B cell (primary cell): ENCODE results near the gene THSD4. TPM values are rescaled to one million over a fixed set of nuclear protein-coding genes. Genes with fewer than 3 reads are reported as not detected.

Experiments
- ATAC-seq: fragments of 200-7000 bp; cut with Tn5 transposase; one replicate; pipeline ENCODE4 v1.10.0; 2021; ENCODE audit warnings: low read depth, mild to moderate bottlenecking, moderate number of reproducible peaks, moderate library complexity
- CTCF ChIA-PET: fragments of 350-600 bp; sonication (Branson Sonifier 250); formaldehyde crosslinking; loops from one replicate; lab custom pipeline; 2021; ENCODE audit warnings: antibody characterized with exemption, inconsistent platforms; lab: Charles Lee
- POLR2A ChIA-PET: fragments of 350-600 bp; sonication (Branson Sonifier 250); formaldehyde crosslinking; loops from one replicate; lab custom pipeline; 2021; ENCODE audit warnings: antibody characterized with exemption; lab: Charles Lee
- DNase-seq: peaks from one replicate; pipeline ENCODE4 v3.0.0; 2013
- H2AFZ ChIP-seq: 2 replicates; pipeline ENCODE4 v1.6.1; 2012; ENCODE audit warnings: mild to moderate bottlenecking, low read depth, low read length; ENCODE audit not compliant: insufficient read depth, poor library complexity, severe bottlenecking
- H3K27ac ChIP-seq, 2 donors: 1 replicate in 1 of 2; 2 replicates in 1 of 2; pipeline ENCODE4 v1.5.1; 2012 to 2013; ENCODE audit warnings: low read length in 2 of 2, mild to moderate bottlenecking in 2 of 2, moderate library complexity in 1 of 2
- H3K27me3 ChIP-seq, 4 experiments: fragments of 200-600 bp in 1 of 4; sonication (generic) in 1 of 4; replicated peaks in 1 of 4; 1 replicate in 2 of 4; 2 replicates in 2 of 4; pipeline versions ENCODE4 v1.6.1 to v1.7.0; 2013 to 2016; ENCODE audit warnings: low read length in 3 of 4, mild to moderate bottlenecking in 2 of 4, mixed read lengths in 1 of 4, moderate library complexity in 1 of 4; ENCODE audit not compliant: insufficient read depth in 4 of 4, control insufficient read depth in 3 of 4; ENCODE audit errors: control extremely low read depth in 1 of 4
- H3K36me3 ChIP-seq, 2 experiments: replicated peaks in 1 of 2; 1 replicate in 1 of 2; 2 replicates in 1 of 2; pipeline versions ENCODE4 v1.6.1 to v1.7.1; 2013; ENCODE audit warnings: low read length in 1 of 2; ENCODE audit not compliant: insufficient read depth in 2 of 2, control insufficient read depth in 1 of 2; ENCODE audit errors: control extremely low read depth in 1 of 2, extremely low read depth in 1 of 2
- H3K4me1 ChIP-seq, 2 donors: fragments of 200-600 bp in 1 of 2; sonication (generic) in 1 of 2; 1 replicate in 1 of 2; 2 replicates in 1 of 2; pipeline versions ENCODE4 v1.5.1 to v1.6.1; 2013 to 2017; ENCODE audit warnings: low read length in 2 of 2; ENCODE audit not compliant: control insufficient read depth in 2 of 2, insufficient read depth in 2 of 2
- H3K4me2 ChIP-seq: replicated peaks from 2 replicates; pipeline ENCODE3; 2012; ENCODE audit warnings: mild to moderate bottlenecking, low read depth, low read length; ENCODE audit not compliant: poor library complexity, severe bottlenecking
- H3K4me3 ChIP-seq, 5 experiments: fragments of 200-600 bp in 1 of 5; sonication (generic) in 1 of 5; 1 replicate in 3 of 5; 2 replicates in 2 of 5; pipeline versions ENCODE4 v1.5.1 to v1.7.0; 2011 to 2016; ENCODE audit warnings: low read length in 4 of 5, mild to moderate bottlenecking in 4 of 5, low read depth in 2 of 5, control low read depth in 1 of 5, moderate library complexity in 1 of 5; ENCODE audit not compliant: insufficient read depth in 1 of 5; ENCODE audit errors: control extremely low read depth in 1 of 5, extremely low read depth in 1 of 5
- H3K79me2 ChIP-seq: fragments of 200-600 bp; sonication (generic); one replicate; pipeline ENCODE4 v1.6.0; 2016; ENCODE audit warnings: low read length; ENCODE audit not compliant: control insufficient read depth, insufficient read depth
- H3K9ac ChIP-seq: fragments of 200-600 bp; sonication (generic); 2 replicates; pipeline ENCODE4 v1.6.1; 2017; ENCODE audit warnings: mild to moderate bottlenecking, low read length, moderate library complexity
- H3K9me3 ChIP-seq, 3 donors: one replicate each; pipeline versions ENCODE4 v1.6.1 to v1.7.1; 2013; ENCODE audit warnings: low read length in 2 of 3; ENCODE audit not compliant: control insufficient read depth in 2 of 3, insufficient read depth in 1 of 3; ENCODE audit errors: control extremely low read depth in 1 of 3
- H4K20me1 ChIP-seq: 2 replicates; pipeline ENCODE4 v1.6.0; 2012; ENCODE audit warnings: mild to moderate bottlenecking, low read length; ENCODE audit not compliant: insufficient read depth, control insufficient read depth, poor library complexity, severe bottlenecking
- H3K27ac Mint-ChIP-seq: one replicate; pipeline ENCODE4 v1.8.0; 2021; ENCODE audit warnings: mixed read lengths
- H3K27me3 Mint-ChIP-seq: one replicate; pipeline ENCODE4 v1.8.0; 2021; ENCODE audit warnings: mixed read lengths
- H3K4me1 Mint-ChIP-seq: one replicate; pipeline ENCODE4 v1.8.0; 2021; ENCODE audit warnings: mixed read lengths
- H3K4me3 Mint-ChIP-seq: one replicate; pipeline ENCODE4 v1.8.0; 2021; ENCODE audit warnings: mixed read lengths
- H3K9me3 Mint-ChIP-seq: one replicate; pipeline ENCODE4 v1.8.0; 2022; ENCODE audit warnings: mixed read lengths; ENCODE audit not compliant: insufficient read depth
- CTCF ChIP-seq: fragments of 200-600 bp; IDR thresholded peaks from one replicate; pipeline ENCODE4 v1.8.0; 2022; ENCODE audit warnings: antibody characterized with exemption, mild to moderate bottlenecking
- EZH2 ChIP-seq: IDR thresholded peaks from 2 replicates; pipeline ENCODE4 v1.6.1; 2012; ENCODE audit warnings: borderline replicate concordance, low read depth, mild to moderate bottlenecking, moderate library complexity, low read length; ENCODE audit not compliant: insufficient read depth, poor library complexity, severe bottlenecking
- WGBS: methylation state at CpG from one replicate; pipeline ENCODE4 v1.1.5; 2013; ENCODE audit warnings: missing lambda C conversion rate; ENCODE audit not compliant: insufficient coverage; 5-methylcytosine and 5-hydroxymethylcytosine counted together
- intact Hi-C: fragments of 100-400 bp; cut with micrococcal nuclease; formaldehyde crosslinking; loops from one replicate; pipeline ENCODE4 v1.10.0; 2022
- polyA plus RNA-seq: library from polyadenylated mRNA; depleted of rRNA; stranded (reverse); fragments of >200 nt; gene quantifications from 2 replicates; pipeline ENCODE4 v1.2.3, GENCODE V29; 2012
- total RNA-seq, 2 donors: library from RNA; stranded (reverse); fragments of 120-200 nt in 1 of 2; gene quantifications; 1 replicate in 1 of 2; 2 replicates in 1 of 2; pipeline versions ENCODE4 v1.2.3 to v1.2.4, GENCODE V29; 2013 to 2022

Gene THSD4
- total and polyA plus RNA-seq, 2 donors (not counting 1 experiment from before 2014, with no cell fraction given) = not detected

- H4K20me1 ChIP-seq = no peaks in the 10 kb centered on the region
- intact Hi-C loops = no loop called here
- H3K27me3 ChIP-seq = peaks cover 0 to 2% (median 0%) of the 10 kb centered on the region in 4 experiments
- Mint-ChIP-seq H3K4me3 (no peak overlapping the region), H3K4me1 (no peaks in the 10 kb centered on the region), H3K9me3 (no peaks in the 10 kb centered on the region), H3K27me3 (peaks cover 3% of the 10 kb centered on the region), H3K27ac (no peak overlapping the region)
- no peak overlapping the region for H2AFZ ChIP-seq
- H3K4me2 ChIP-seq = no peak overlapping the region
- no peak for TF ChIP-seq CTCF
- TF ChIP-seq EZH2 = no peak
- H3K36me3 ChIP-seq = no peaks in the 10 kb centered on the region
- H3K4me3 ChIP-seq = no peak overlapping the region
- ATAC-seq (no peak), DNase-seq (no peak)
- H3K27ac ChIP-seq = no peak overlapping the region
- H3K4me1 ChIP-seq = no peaks in the 10 kb centered on the region
- H3K9me3 ChIP-seq = peaks cover 0 to 2% (median 0%) of the 10 kb centered on the region in 3 donors
- POLR2A ChIA-PET = no interaction called here
- no peaks in the 10 kb centered on the region for H3K79me2 ChIP-seq
- CTCF ChIA-PET = no interaction called here
- WGBS = 93% methylated on average over 4 of the region's 7 CpGs
- no peak overlapping the region for H3K9ac ChIP-seq
Observed at GRCh38 chr15:71338827-71339542, 223.7 kb downstream of the THSD4 start.

GRCh38 chr15:71341811-71342550, 226.7 kb downstream of the THSD4 start:
- CTCF ChIA-PET = no interaction called here
- WGBS = 90% methylated on average over 5 of the region's 8 CpGs
- no peak for TF ChIP-seq EZH2
- no peak for TF ChIP-seq CTCF

More at GRCh38 chr15:71341811-71342550, 226.7 kb downstream of the THSD4 start:
- H3K27ac Mint-ChIP-seq = no peak overlapping the region
- POLR2A ChIA-PET = no interaction called here
- intact Hi-C loops = no loop called here
- Histone ChIP-seq H3K36me3 (no peaks in the 10 kb centered on the region), H3K4me3 (no peak overlapping the region), H3K9me3 (peaks cover 0 to 2% (median 0%) of the 10 kb centered on the region in 3 donors), H3K27me3 (peaks cover 0 to 1% (median 0%) of the 10 kb centered on the region in 4 experiments), H3K9ac (no peak overlapping the region), H3K79me2 (no peaks in the 10 kb centered on the region), H3K27ac (no peak overlapping the region), H3K4me1 (no peaks in the 10 kb centered on the region), H3K4me2 (no peak overlapping the region), H4K20me1 (no peaks in the 10 kb centered on the region), H2AFZ (no peak overlapping the region)
- peaks cover 5% of the 10 kb centered on the region for H3K27me3 Mint-ChIP-seq
- DNase-seq = no peak
- no peak overlapping the region for H3K4me3 Mint-ChIP-seq
- H3K4me1 Mint-ChIP-seq = no peaks in the 10 kb centered on the region
- no peaks in the 10 kb centered on the region for H3K9me3 Mint-ChIP-seq
- ATAC-seq = no peak
